ENCODE data around the gene AHI1. TPM values are rescaled to one million over a fixed set of nuclear protein-coding genes. Genes with fewer than 3 reads are reported as not detected.

AHI1 gene
- polyA plus RNA-seq, 1 of the 3 experiments (the other 2 are of a cell fraction): 7.3 TPM

- peak overlapping the region in 1 of 2 experiments; percentile 6; a peak in 1 of 4 replicates for H3K4me3 ChIP-seq (ENCODE audit: low read depth in 2 of 2, low read length in 1 of 2)
- peak; percentile 3 for DNase-seq
- TF ChIP-seq RAD21 (IDR thresholded peaks at IDR 0.05; ENCODE audit: low read length) (no peak), NRF1 (IDR thresholded peaks at IDR 0.05; ENCODE audit: low read depth, low read length) (no peak), SIN3A (IDR thresholded peaks at IDR 0.05; ENCODE audit: borderline replicate concordance, low read depth, low read length) (0 out of 2 replicates have a peak, but pooled peaks have one; percentile 15), EP300 (IDR thresholded peaks at IDR 0.05; ENCODE audit: borderline replicate concordance in 1 of 2, low read depth in 1 of 2, low read length in 1 of 2) (peak; percentile 9 to 95; a peak in 2 of 4 replicates), ZBTB33 (IDR thresholded peaks at IDR 0.05; ENCODE audit: borderline replicate concordance, low read depth) (peak; percentile 74), YY1 (IDR thresholded peaks at IDR 0.05; ENCODE audit: low read depth) (0 out of 2 replicates have a peak, but pooled peaks have one; percentile 52), JUND (IDR thresholded peaks at IDR 0.05) (peak; percentile 92), RXRA (IDR thresholded peaks at IDR 0.05; ENCODE audit: borderline replicate concordance, low read depth) (peak; percentile 89), TCF12 (IDR thresholded peaks at IDR 0.05) (peak; percentile 97), TEAD4 (IDR thresholded peaks at IDR 0.05; ENCODE audit: borderline replicate concordance, insufficient read depth) (peak; percentile 93), MAX (IDR thresholded peaks at IDR 0.05; ENCODE audit: low read depth) (peak; percentile 38), FOSL2 (IDR thresholded peaks at IDR 0.05; ENCODE audit: borderline replicate concordance, low read depth) (peak; percentile 77), MEF2A (IDR thresholded peaks at IDR 0.05; ENCODE audit: borderline replicate concordance, low read depth) (peak; percentile 38; the same call in 1 of the 2 replicates), TAF1 (IDR thresholded peaks at IDR 0.05; ENCODE audit: borderline replicate concordance, low read depth, low read length) (no peak), FOXM1 (IDR thresholded peaks at IDR 0.05; ENCODE audit: low read depth) (peak; percentile 93), GABPA (IDR thresholded peaks at IDR 0.05; ENCODE audit: low read depth) (no peak), NFIC (IDR thresholded peaks at IDR 0.05; ENCODE audit: borderline replicate concordance) (peak; percentile 80), IRF3 (IDR thresholded peaks at IDR 0.05; ENCODE audit: low read depth, low read length) (no peak)
- TF ChIP-seq, protein P1, sequence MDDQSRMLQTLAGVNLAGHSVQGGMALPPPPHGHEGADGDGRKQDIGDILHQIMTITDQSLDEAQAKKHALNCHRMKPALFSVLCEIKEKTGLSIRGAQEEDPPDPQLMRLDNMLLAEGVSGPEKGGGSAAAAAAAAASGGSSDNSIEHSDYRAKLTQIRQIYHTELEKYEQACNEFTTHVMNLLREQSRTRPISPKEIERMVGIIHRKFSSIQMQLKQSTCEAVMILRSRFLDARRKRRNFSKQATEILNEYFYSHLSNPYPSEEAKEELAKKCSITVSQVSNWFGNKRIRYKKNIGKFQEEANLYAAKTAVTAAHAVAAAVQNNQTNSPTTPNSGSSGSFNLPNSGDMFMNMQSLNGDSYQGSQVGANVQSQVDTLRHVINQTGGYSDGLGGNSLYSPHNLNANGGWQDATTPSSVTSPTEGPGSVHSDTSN (IDR thresholded peaks at IDR 0.05): peak; percentile 84
- H3K36me3 ChIP-seq (replicated peaks in 1 of 2; ENCODE audit: control insufficient read depth in 1 of 2, insufficient read depth in 2 of 2, low read length in 1 of 2): peaks cover 0 to 3% of the 10 kb centered on the region in 2 experiments
- no peaks in the 10 kb centered on the region for H4K20me1 ChIP-seq (ENCODE audit: insufficient read depth)
- ChIA-PET POLR2A (no interaction called here), CTCF (no interaction called here)
- peak overlapping the region; percentile 16 for H3K4me2 ChIP-seq
- H3F3A ChIP-seq (replicated peaks; ENCODE audit: insufficient read depth): peaks cover 33% of the 10 kb centered on the region
- WGBS (ENCODE audit: low lambda C conversion rate): 32% methylated on average over 1 of the region's 1 CpG
- H2AFZ ChIP-seq (ENCODE audit: low read depth): no peak overlapping the region
- no peaks in the 10 kb centered on the region for H3K9me2 ChIP-seq
- no peaks in the 10 kb centered on the region for H3K27me3 ChIP-seq (ENCODE audit: insufficient read depth)
- H3K79me2 ChIP-seq (ENCODE audit: insufficient read depth): peaks cover 5% of the 10 kb centered on the region; the same call in 1 of the 2 replicates
- peak overlapping the region; percentile 54 to 83; a peak in 3 of 4 replicates for H3K27ac ChIP-seq (ENCODE audit: low read depth in 2 of 2, low read length in 1 of 2)
- peaks cover 3 to 13% of the 10 kb centered on the region in 2 experiments; a peak in 3 of 4 replicates for H3K4me1 ChIP-seq (ENCODE audit: control insufficient read depth in 1 of 2, insufficient read depth in 2 of 2, low read depth in 1 of 2, low read length in 1 of 2)
- peak overlapping the region; percentile 2; the same call in 1 of the 2 replicates for H3K9ac ChIP-seq
- no peaks in the 10 kb centered on the region; the same call in 1 of the 2 replicates for H3K9me3 ChIP-seq
Measured at GRCh38 chr6:135346747-135347146, 150.8 kb downstream of the AHI1 start.
